ENCODE data around the gene EIF2B1.
A peak's percentile ranks its signal among the peaks of the same experiment; 100 is the strongest.

The EIF2B1 gene

GRCh38 chr12:123633379-123634141, at the start of gene EIF2B1, which contains the start of gene GTF2H3:
TSS of gene EIF2B1 (minus strand) at chr12:123633686. CDS start at chr12:123633557, 129 bp downstream.
TSS of gene GTF2H3 (plus strand) at chr12:123633829. CDS start at chr12:123633860, 31 bp downstream.
- FAIRE-seq, result peak; percentile 96
- DNase-seq (ENCODE audit: insufficient read length, low spot score), result peak; percentile 98

- no peak for DNase-seq (ENCODE audit: insufficient read length, low spot score)
These were observed 48.1 kb upstream of the EIF2B1 start for GRCh38 chr12:123681605-123682004.

GRCh38 chr12:123678981-123679380, 45.5 kb upstream of the EIF2B1 start:
- FAIRE-seq (no peak), DNase-seq (ENCODE audit: insufficient read length, low spot score) (no peak)

More at GRCh38 chr12:123681605-123682004, 48.1 kb upstream of the EIF2B1 start:
- no peak for FAIRE-seq

GRCh38 chr12:123676616-123677320, 43.3 kb upstream of the EIF2B1 start:
- no peak for DNase-seq (ENCODE audit: insufficient read length, low spot score)
- FAIRE-seq, result no peak

GRCh38 chr12:123675436-123675835, 42.0 kb upstream of the EIF2B1 start:
- no peak for FAIRE-seq
- DNase-seq (ENCODE audit: insufficient read length, low spot score), result no peak

GRCh38 chr12:123671876-123672275, 38.4 kb upstream of the EIF2B1 start:
- no peak for FAIRE-seq
- no peak for DNase-seq (ENCODE audit: insufficient read length, low spot score)

GRCh38 chr12:123670882-123671728, 37.6 kb upstream of the EIF2B1 start, which contains the start of gene TCTN2:
TSS of gene TCTN2 (plus strand) at chr12:123671113. CDS start at chr12:123671241, 128 bp downstream.
- DNase-seq (ENCODE audit: insufficient read length, low spot score) (peak; percentile 95), FAIRE-seq (peak; percentile 88)

GRCh38 chr12:123667771-123668170, 34.3 kb upstream of the EIF2B1 start:
- DNase-seq (ENCODE audit: insufficient read length, low spot score) (no peak), FAIRE-seq (no peak)

- peak; percentile 67 for FAIRE-seq
- no peak for DNase-seq (ENCODE audit: insufficient read length, low spot score)
These were observed 26.7 kb upstream of the EIF2B1 start for GRCh38 chr12:123659996-123660727.

- no peak for FAIRE-seq
- no peak for DNase-seq (ENCODE audit: insufficient read length, low spot score)
These were observed 23.7 kb upstream of the EIF2B1 start for GRCh38 chr12:123657211-123657610.

- no peak for FAIRE-seq
- no peak for DNase-seq (ENCODE audit: insufficient read length, low spot score)
These were observed 22.9 kb upstream of the EIF2B1 start for GRCh38 chr12:123656392-123656791.

- DNase-seq (ENCODE audit: insufficient read length, low spot score) (peak; percentile 56), FAIRE-seq (peak; percentile 75)
These were observed 21.9 kb upstream of the EIF2B1 start for GRCh38 chr12:123655420-123655819.

GRCh38 chr12:123654129-123654701, 20.7 kb upstream of the EIF2B1 start:
- FAIRE-seq (no peak), DNase-seq (ENCODE audit: insufficient read length, low spot score) (no peak)

GRCh38 chr12:123648401-123648800, 14.9 kb upstream of the EIF2B1 start:
- DNase-seq (ENCODE audit: insufficient read length, low spot score), result no peak
- no peak for FAIRE-seq

- DNase-seq (ENCODE audit: insufficient read length, low spot score) (no peak), FAIRE-seq (no peak)
These were observed 12.4 kb upstream of the EIF2B1 start for GRCh38 chr12:123645878-123646277.

GRCh38 chr12:123645380-123645779, 11.9 kb upstream of the EIF2B1 start:
- no peak for DNase-seq (ENCODE audit: insufficient read length, low spot score)
- no peak for FAIRE-seq

- FAIRE-seq (no peak), DNase-seq (ENCODE audit: insufficient read length, low spot score) (no peak)
These were observed 10.4 kb upstream of the EIF2B1 start for GRCh38 chr12:123643911-123644310.

- FAIRE-seq, result no peak
These were observed 666 bp upstream of the EIF2B1 start for GRCh38 chr12:123634142-123634561.

GRCh38 chr12:123621619-123622530, 11.6 kb downstream of the EIF2B1 start:
- FAIRE-seq (no peak), DNase-seq (ENCODE audit: insufficient read length, low spot score) (no peak)

More at GRCh38 chr12:123634142-123634561, 666 bp upstream of the EIF2B1 start:
- no peak for DNase-seq (ENCODE audit: insufficient read length, low spot score)

Measured in GM19239 (cell line).